ENCODE data around the gene BMS1.

- no peak for TF ChIP-seq POLR2A (IDR thresholded peaks at IDR 0.05; ENCODE audit: low read depth, low read length)
- TF ChIP-seq CTCF (IDR thresholded peaks at IDR 0.05; ENCODE audit: extremely low read depth in 1 of 2, insufficient read depth in 1 of 2, low read depth in 1 of 2, low read length in 2 of 2), result no peak
- TF ChIP-seq EZH2 (IDR thresholded peaks at IDR 0.05; ENCODE audit: borderline replicate concordance, low read depth, low read length, severe bottlenecking), result no peak
- TF ChIP-seq FOS (IDR thresholded peaks at IDR 0.05; ENCODE audit: borderline replicate concordance, insufficient read depth, low read length), result no peak
- TF ChIP-seq MYC (IDR thresholded peaks at IDR 0.05; ENCODE audit: low read depth, low read length), result no peak
- TF ChIP-seq POLR2AphosphoS5 (IDR thresholded peaks at IDR 0.05; ENCODE audit: insufficient read depth, low read depth, low read length), result no peak
- TF ChIP-seq JUN (IDR thresholded peaks at IDR 0.05; ENCODE audit: borderline replicate concordance, insufficient read depth, insufficient read length, low read depth), result no peak
- no peak for TF ChIP-seq GATA2 (IDR thresholded peaks at IDR 0.05; ENCODE audit: insufficient read depth, insufficient read length, low read depth, low read length)
These were observed 93.9 kb downstream of the BMS1 start for GRCh38 chr10:42876476-42876875.
